HepG2 (cell line): ENCODE results near the gene STX1B. TPM values are rescaled to one million over a fixed set of nuclear protein-coding genes. Genes with fewer than 3 reads are reported as not detected.
A peak's percentile ranks its signal among the peaks of the same experiment; 100 is the strongest.

Experiments used
- AHR ChIP-seq: IDR thresholded peaks from 2 replicates; pipeline ENCODE4 v1.6.1; 2018; ENCODE audit warnings: missing genetic modification reagents, missing compliant biosample characterization
- CENPT ChIP-seq: sonication (generic); formaldehyde crosslinking; IDR thresholded peaks from 2 replicates; pipeline ENCODE4 v1.8.0; 2022; ENCODE audit warnings: low read depth, mild to moderate bottlenecking, moderate library complexity, missing genetic modification reagents
- EEA1 ChIP-seq: sonication (generic); formaldehyde crosslinking; IDR thresholded peaks from 2 replicates; pipeline ENCODE4 v1.5.1; 2020; ENCODE audit warnings: mild to moderate bottlenecking, missing genetic modification reagents, borderline replicate concordance
- ERF ChIP-seq: IDR thresholded peaks from 2 replicates; pipeline ENCODE4 v1.6.1; 2018; ENCODE audit warnings: missing biosample characterization, missing genetic modification reagents
- FIP1L1 ChIP-seq: fragments of 200-400 bp; formaldehyde crosslinking; IDR thresholded peaks from 2 replicates; pipeline ENCODE4 v1.6.1; 2018; ENCODE audit warnings: low read depth, mild to moderate bottlenecking, low read length, moderate library complexity, borderline replicate concordance; ENCODE audit not compliant: insufficient read depth
- HNF4A ChIP-seq: sonication (generic); formaldehyde crosslinking; IDR thresholded peaks from 2 replicates; pipeline ENCODE4 v1.4.0; 2020; ENCODE audit warnings: missing genetic modification reagents
- JUN ChIP-seq: sonication (generic); formaldehyde crosslinking; IDR thresholded peaks from 2 replicates; pipeline ENCODE4 v1.4.0; 2020; ENCODE audit warnings: mild to moderate bottlenecking, missing genetic modification reagents
- KDM5A ChIP-seq: fragments of 200-600 bp; sonication (generic); IDR thresholded peaks from 2 replicates; pipeline ENCODE4 v1.7.0; 2018; ENCODE audit warnings: antibody characterized with exemption, mild to moderate bottlenecking, low read length, borderline replicate concordance
- MED13 ChIP-seq: sonication (generic); formaldehyde crosslinking; IDR thresholded peaks from 2 replicates; pipeline ENCODE4 v1.5.0; 2020; ENCODE audit warnings: missing genetic modification reagents
- RFXANK ChIP-seq: IDR thresholded peaks from 2 replicates; pipeline ENCODE4 v1.6.1; 2016
- STAG1 ChIP-seq: sonication (generic); formaldehyde crosslinking; IDR thresholded peaks from 2 replicates; pipeline ENCODE4 v1.4.0; 2020; ENCODE audit warnings: missing genetic modification reagents
- SUZ12 ChIP-seq: fragments of 150-350 bp; IDR thresholded peaks from 2 replicates; pipeline ENCODE4 v1.6.1; 2014; ENCODE audit warnings: low read depth, low read length
- TCF7 ChIP-seq: sonication (generic); IDR thresholded peaks from 2 replicates; pipeline ENCODE4 v1.6.1; 2016; ENCODE audit warnings: antibody characterized with exemption, low read depth
- WIZ ChIP-seq: sonication (generic); formaldehyde crosslinking; IDR thresholded peaks from 2 replicates; pipeline ENCODE4 v1.5.1; 2020; ENCODE audit warnings: mild to moderate bottlenecking, missing genetic modification reagents
- ZNF335 ChIP-seq: sonication (generic); formaldehyde crosslinking; IDR thresholded peaks from 2 replicates; pipeline ENCODE4 v1.4.0; 2020; ENCODE audit warnings: missing genetic modification reagents
- ZNF33B ChIP-seq: sonication (generic); formaldehyde crosslinking; IDR thresholded peaks from 2 replicates; pipeline ENCODE4 v1.5.1; 2020; ENCODE audit warnings: mild to moderate bottlenecking, missing genetic modification reagents
- ZNF383 ChIP-seq: sonication (generic); formaldehyde crosslinking; IDR thresholded peaks from 2 replicates; pipeline ENCODE4 v1.4.0; 2020; ENCODE audit warnings: missing genetic modification reagents, mild to moderate bottlenecking, borderline replicate concordance
- ZNF431 ChIP-seq: sonication (generic); formaldehyde crosslinking; IDR thresholded peaks from 2 replicates; pipeline ENCODE4 v1.9.0; 2022; ENCODE audit warnings: missing genetic modification reagents, low read depth, mild to moderate bottlenecking, borderline replicate concordance
- ZNF7 ChIP-seq: IDR thresholded peaks from 2 replicates; pipeline ENCODE4 v1.6.1; 2016; ENCODE audit warnings: missing biosample characterization, missing genetic modification reagents
- ZNF766 ChIP-seq: sonication (generic); formaldehyde crosslinking; IDR thresholded peaks from 2 replicates; pipeline ENCODE4 v1.5.0; 2020; ENCODE audit warnings: missing genetic modification reagents, borderline replicate concordance
- polyA plus RNA-seq, 8 experiments: library from polyadenylated mRNA; depleted of rRNA in 3 of 8; stranded (reverse) in 7 of 8; unstranded in 1 of 8; fragments of >200 nt; fragmentation: Illumina TruSeq in 4 of 8; extraction: Trizol in 4 of 8; gene quantifications; 2 replicates each; pipeline versions ENCODE4 v1.2.1 to v1.2.3, GENCODE V29; 2011 to 2016; ENCODE audit warnings: low read depth in 4 of 8, missing spikeins in 1 of 8, mixed read lengths in 1 of 8; ENCODE audit not compliant: insufficient read depth in 1 of 8
- total RNA-seq, 5 experiments: library from RNA; depleted of rRNA; stranded (reverse); fragments of >200 nt; fragmentation: Illumina TruSeq; extraction: Trizol; gene quantifications; 2 replicates each; pipeline ENCODE4 v1.2.3, GENCODE V29; 2016; ENCODE audit warnings: low read depth in 1 of 5
- TF ChIP-seq, protein P1 (sequence below): sonication (generic); formaldehyde crosslinking; IDR thresholded peaks from 2 replicates; pipeline ENCODE4 v1.9.0; 2022; ENCODE audit warnings: low read depth, missing genetic modification reagents
- TF ChIP-seq, protein P2 (sequence below): sonication (generic); formaldehyde crosslinking; IDR thresholded peaks from 2 replicates; pipeline ENCODE4 v1.8.1; 2023; ENCODE audit warnings: mild to moderate bottlenecking, missing genetic modification reagents
- TF ChIP-seq, protein P3 (sequence below): sonication (generic); formaldehyde crosslinking; IDR thresholded peaks from 2 replicates; pipeline ENCODE4 v1.9.0; 2021; ENCODE audit warnings: missing genetic modification reagents, borderline replicate concordance
- TF ChIP-seq, protein P4 (sequence below): sonication (generic); formaldehyde crosslinking; IDR thresholded peaks from 2 replicates; pipeline ENCODE4 v1.9.0; 2021; ENCODE audit warnings: missing genetic modification reagents, mild to moderate bottlenecking, borderline replicate concordance

STX1B gene
- total and polyA plus RNA-seq, 2 of the 13 experiments (the other 11 are each of a cell fraction or from before 2014, with no cell fraction given) = 2.1 to 3.0 TPM

DNA sequence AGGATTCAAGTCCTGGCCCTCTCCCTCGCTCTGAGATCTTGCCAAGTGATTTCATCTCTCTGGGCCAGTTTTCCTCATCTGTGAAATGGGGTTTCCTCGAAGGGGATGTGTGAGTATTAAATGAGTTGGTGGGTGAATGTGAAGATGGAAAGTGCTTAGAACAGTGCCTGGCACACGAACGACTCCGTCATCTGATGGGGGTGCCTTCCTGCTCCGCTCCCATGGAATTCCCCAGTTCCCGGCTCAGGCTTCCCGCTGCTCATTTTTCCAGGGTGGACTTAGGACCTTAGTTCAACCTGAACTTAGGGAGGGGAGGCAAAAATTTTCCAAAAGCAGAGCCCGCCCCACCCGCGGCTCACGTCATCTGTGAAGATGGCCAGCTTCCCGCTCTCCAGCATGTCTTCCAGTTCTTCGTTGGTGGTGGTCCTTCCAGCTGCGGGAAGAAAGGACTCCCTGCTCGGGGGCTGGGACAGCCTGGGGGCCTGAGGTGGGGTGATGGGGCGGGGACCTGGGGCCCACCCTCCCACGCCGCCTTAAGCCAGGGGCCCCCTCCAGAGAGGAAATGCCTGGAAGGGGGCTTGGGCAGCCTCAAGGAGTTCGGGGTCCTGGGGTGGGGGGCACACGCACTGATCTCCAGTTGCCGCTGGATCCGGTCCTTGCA lies 14.0 kb downstream of the STX1B start (continued):
- TF ChIP-seq, protein P1, sequence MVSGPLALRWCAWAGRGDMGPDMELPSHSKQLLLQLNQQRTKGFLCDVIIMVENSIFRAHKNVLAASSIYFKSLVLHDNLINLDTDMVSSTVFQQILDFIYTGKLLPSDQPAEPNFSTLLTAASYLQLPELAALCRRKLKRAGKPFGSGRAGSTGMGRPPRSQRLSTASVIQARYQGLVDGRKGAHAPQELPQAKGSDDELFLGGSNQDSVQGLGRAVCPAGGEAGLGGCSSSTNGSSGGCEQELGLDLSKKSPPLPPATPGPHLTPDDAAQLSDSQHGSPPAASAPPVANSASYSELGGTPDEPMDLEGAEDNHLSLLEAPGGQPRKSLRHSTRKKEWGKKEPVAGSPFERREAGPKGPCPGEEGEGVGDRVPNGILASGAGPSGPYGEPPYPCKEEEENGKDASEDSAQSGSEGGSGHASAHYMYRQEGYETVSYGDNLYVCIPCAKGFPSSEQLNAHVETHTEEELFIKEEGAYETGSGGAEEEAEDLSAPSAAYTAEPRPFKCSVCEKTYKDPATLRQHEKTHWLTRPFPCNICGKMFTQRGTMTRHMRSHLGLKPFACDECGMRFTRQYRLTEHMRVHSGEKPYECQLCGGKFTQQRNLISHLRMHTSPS (CRISPR knock-in tag) = peak; percentile 22; the same call in 1 of the 2 replicates
- 0 out of 2 replicates have a peak, but pooled peaks have one; percentile 30 for TF ChIP-seq ZNF33B (CRISPR knock-in tag)
- peak; percentile 96 for TF ChIP-seq HNF4A (CRISPR knock-in tag)
- TF ChIP-seq FIP1L1 = no peak
- TF ChIP-seq SUZ12 = no peak
- TF ChIP-seq JUN (CRISPR knock-in tag) = no peak; the same call in 1 of the 2 replicates
- no peak for TF ChIP-seq ZNF383 (CRISPR knock-in tag)
- peak; percentile 52; the same call in 1 of the 2 replicates for TF ChIP-seq KDM5A
- TF ChIP-seq STAG1 (CRISPR knock-in tag) = 0 out of 2 replicates have a peak, but pooled peaks have one; percentile 18
- TF ChIP-seq MED13 (CRISPR knock-in tag) = no peak
- TF ChIP-seq, protein P2, sequence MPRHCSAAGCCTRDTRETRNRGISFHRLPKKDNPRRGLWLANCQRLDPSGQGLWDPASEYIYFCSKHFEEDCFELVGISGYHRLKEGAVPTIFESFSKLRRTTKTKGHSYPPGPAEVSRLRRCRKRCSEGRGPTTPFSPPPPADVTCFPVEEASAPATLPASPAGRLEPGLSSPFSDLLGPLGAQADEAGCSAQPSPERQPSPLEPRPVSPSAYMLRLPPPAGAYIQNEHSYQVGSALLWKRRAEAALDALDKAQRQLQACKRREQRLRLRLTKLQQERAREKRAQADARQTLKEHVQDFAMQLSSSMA = no peak
- no peak for TF ChIP-seq ZNF335 (CRISPR knock-in tag)
- no peak for TF ChIP-seq TCF7
- TF ChIP-seq ERF (CRISPR knock-in tag) = no peak
- TF ChIP-seq ZNF431 (CRISPR knock-in tag) = no peak
- TF ChIP-seq RFXANK (CRISPR knock-in tag) = no peak
- TF ChIP-seq, protein P3, sequence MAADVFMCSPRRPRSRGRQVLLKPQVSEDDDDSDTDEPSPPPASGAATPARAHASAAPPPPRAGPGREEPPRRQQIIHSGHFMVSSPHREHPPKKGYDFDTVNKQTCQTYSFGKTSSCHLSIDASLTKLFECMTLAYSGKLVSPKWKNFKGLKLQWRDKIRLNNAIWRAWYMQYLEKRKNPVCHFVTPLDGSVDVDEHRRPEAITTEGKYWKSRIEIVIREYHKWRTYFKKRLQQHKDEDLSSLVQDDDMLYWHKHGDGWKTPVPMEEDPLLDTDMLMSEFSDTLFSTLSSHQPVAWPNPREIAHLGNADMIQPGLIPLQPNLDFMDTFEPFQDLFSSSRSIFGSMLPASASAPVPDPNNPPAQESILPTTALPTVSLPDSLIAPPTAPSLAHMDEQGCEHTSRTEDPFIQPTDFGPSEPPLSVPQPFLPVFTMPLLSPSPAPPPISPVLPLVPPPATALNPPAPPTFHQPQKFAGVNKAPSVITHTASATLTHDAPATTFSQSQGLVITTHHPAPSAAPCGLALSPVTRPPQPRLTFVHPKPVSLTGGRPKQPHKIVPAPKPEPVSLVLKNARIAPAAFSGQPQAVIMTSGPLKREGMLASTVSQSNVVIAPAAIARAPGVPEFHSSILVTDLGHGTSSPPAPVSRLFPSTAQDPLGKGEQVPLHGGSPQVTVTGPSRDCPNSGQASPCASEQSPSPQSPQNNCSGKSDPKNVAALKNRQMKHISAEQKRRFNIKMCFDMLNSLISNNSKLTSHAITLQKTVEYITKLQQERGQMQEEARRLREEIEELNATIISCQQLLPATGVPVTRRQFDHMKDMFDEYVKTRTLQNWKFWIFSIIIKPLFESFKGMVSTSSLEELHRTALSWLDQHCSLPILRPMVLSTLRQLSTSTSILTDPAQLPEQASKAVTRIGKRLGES (CRISPR knock-in tag) = no peak
- no peak for TF ChIP-seq ZNF7 (CRISPR knock-in tag)
- peak; percentile 8; the same call in 1 of the 2 replicates for TF ChIP-seq EEA1 (CRISPR knock-in tag)
- 0 out of 2 replicates have a peak, but pooled peaks have one; percentile 61 for TF ChIP-seq WIZ (CRISPR knock-in tag)
- no peak for TF ChIP-seq ZNF766 (CRISPR knock-in tag)
- TF ChIP-seq CENPT (CRISPR knock-in tag) = no peak
- TF ChIP-seq AHR (CRISPR knock-in tag) = no peak
- TF ChIP-seq, protein P4, sequence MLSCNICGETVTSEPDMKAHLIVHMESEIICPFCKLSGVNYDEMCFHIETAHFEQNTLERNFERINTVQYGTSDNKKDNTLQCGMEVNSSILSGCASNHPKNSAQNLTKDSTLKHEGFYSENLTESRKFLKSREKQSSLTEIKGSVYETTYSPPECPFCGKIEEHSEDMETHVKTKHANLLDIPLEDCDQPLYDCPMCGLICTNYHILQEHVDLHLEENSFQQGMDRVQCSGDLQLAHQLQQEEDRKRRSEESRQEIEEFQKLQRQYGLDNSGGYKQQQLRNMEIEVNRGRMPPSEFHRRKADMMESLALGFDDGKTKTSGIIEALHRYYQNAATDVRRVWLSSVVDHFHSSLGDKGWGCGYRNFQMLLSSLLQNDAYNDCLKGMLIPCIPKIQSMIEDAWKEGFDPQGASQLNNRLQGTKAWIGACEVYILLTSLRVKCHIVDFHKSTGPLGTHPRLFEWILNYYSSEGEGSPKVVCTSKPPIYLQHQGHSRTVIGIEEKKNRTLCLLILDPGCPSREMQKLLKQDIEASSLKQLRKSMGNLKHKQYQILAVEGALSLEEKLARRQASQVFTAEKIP (CRISPR knock-in tag) = no peak
